Psoas muscle (tissue), 8 donors: ENCODE results near the gene MCOLN1. TPM values are rescaled to one million over a fixed set of nuclear protein-coding genes. Genes with fewer than 3 reads are reported as not detected.
"Not testable (repeated sequence)": the region's sequence is repeated elsewhere in the genome, so short reads cannot be mapped to it uniquely, and the experiment has no call there.

Experiments used
- ATAC-seq, 4 donors: fragments of 200-7000 bp; cut with Tn5 transposase; one replicate each; pipeline ENCODE4 v1.9.1; 2020; ENCODE audit warnings: moderate library complexity in 3 of 4, mild to moderate bottlenecking in 2 of 4
- DNase-seq, 2 donors: peaks; one replicate each; pipeline ENCODE4 v3.0.0-alpha.2; 2020
- H3K27ac ChIP-seq: fragments of 200-600 bp; one replicate; pipeline ENCODE4 v1.8.0; 2022
- H3K27me3 ChIP-seq, 3 donors: fragments of 200-600 bp in 1 of 3; one replicate each; pipeline versions ENCODE4 v1.6.1 to v1.8.0; 2013 to 2022; ENCODE audit warnings: low read length in 2 of 3, mild to moderate bottlenecking in 2 of 3, moderate library complexity in 1 of 3; ENCODE audit not compliant: insufficient read depth in 3 of 3
- H3K36me3 ChIP-seq, 2 donors: fragments of 200-600 bp in 1 of 2; one replicate each; pipeline versions ENCODE4 v1.6.1 to v1.8.0; 2013 to 2022; ENCODE audit warnings: low read depth in 1 of 2, mild to moderate bottlenecking in 1 of 2, moderate library complexity in 1 of 2; ENCODE audit not compliant: insufficient read depth in 1 of 2
- H3K4me1 ChIP-seq: fragments of 200-600 bp; one replicate; pipeline ENCODE4 v1.8.0; 2022
- H3K4me3 ChIP-seq: fragments of 200-600 bp; one replicate; pipeline ENCODE4 v1.8.0; 2022; ENCODE audit warnings: mild to moderate bottlenecking
- H3K9me3 ChIP-seq: fragments of 200-600 bp; one replicate; pipeline ENCODE4 v1.8.0; 2022
- CTCF ChIP-seq: fragments of 200-600 bp; IDR thresholded peaks from one replicate; pipeline ENCODE4 v1.8.0; 2022; ENCODE audit warnings: antibody characterized with exemption
- WGBS, 3 donors: extraction: QIAGEN DNeasy Blood & Tissue Kit; methylation state at CpG; one replicate each; pipeline versions ENCODE4 v1.1.6 to v1.1.7; 2013; 5-methylcytosine and 5-hydroxymethylcytosine counted together
- intact Hi-C, 2 donors: fragments of 100-400 bp; cut with DNase I; formaldehyde crosslinking; loops; one replicate each; pipeline versions ENCODE4 v1.11.0 to v1.14.2; 2022
- polyA plus RNA-seq, 3 donors: library from polyadenylated mRNA; stranded (reverse); fragments of 200-250 nt; gene quantifications; one replicate each; pipeline ENCODE4 v1.2.3, GENCODE V29; 2013
- total RNA-seq, 4 donors: library from RNA; stranded (reverse); fragmentation: NEBNext Ultra II Directional in 2 of 4; extraction: Animal tissue kit (Norgen Biotek cat#: 25700) in 2 of 4; gene quantifications; one replicate each; pipeline versions ENCODE4 v1.2.1 to v1.2.4, GENCODE V29; 2021 to 2023
- donor health status: healthy with polysubstance abuse.
- donor health status: DM: no; HTN: no; CAD: no; lungs with moderate emphysema.
- donor health status: Bipolar disorder and iron deficiency.
- donor health status: healthy.
- donor health status: DM: yes; HTN: yes; CAD: no.
- donor health status: DM: no; HTN: no; CAD: no.
- donor health status: DM: no; HTN: no; CAD: no.
- donor health status: DM: yes; HTN: yes; CAD: no.

Gene MCOLN1
- total and polyA plus RNA-seq, 7 donors: 15.4 to 28.6 (median 17.8) TPM

- TF ChIP-seq CTCF: no peak
- intact Hi-C loops: no loop called here
- Histone ChIP-seq H3K4me1 (no peaks in the 10 kb centered on the region), H3K27me3 (peaks cover 0 to 4% (median 3%) of the 10 kb centered on the region in 3 donors), H3K27ac (no peak overlapping the region), H3K36me3 (no peaks in the 10 kb centered on the region), H3K9me3 (no peaks in the 10 kb centered on the region), H3K4me3 (no peak overlapping the region)
- WGBS, 3 donors: 62 to 68% (median 64%) methylated on average over 9 of the region's 9 CpGs
- ATAC-seq: no peak
- no peak for DNase-seq
Measured at GRCh38 chr19:7575434-7576040, 53.1 kb downstream of the MCOLN1 start.

GRCh38 chr19:7577422-7577821 lies 55.0 kb downstream of the MCOLN1 start:
- H3K36me3 ChIP-seq, H3K27ac ChIP-seq, DNase-seq, ATAC-seq, H3K4me1 ChIP-seq, H3K9me3 ChIP-seq, intact Hi-C loops, H3K4me3 ChIP-seq, H3K27me3 ChIP-seq: not testable (repeated sequence)
- WGBS, 3 donors: 91 to 98% (median 95%) methylated on average over 1 of the region's 1 CpG

GRCh38 chr19:7578127-7578526 lies 55.7 kb downstream of the MCOLN1 start:
- Histone ChIP-seq H3K4me3 (no peak overlapping the region), H3K27me3 (peaks cover 0 to 4% (median 3%) of the 10 kb centered on the region in 3 donors), H3K4me1 (no peaks in the 10 kb centered on the region), H3K9me3 (no peaks in the 10 kb centered on the region), H3K36me3 (no peaks in the 10 kb centered on the region), H3K27ac (no peak overlapping the region)
- ATAC-seq (no peak), DNase-seq (no peak)
- no peak for TF ChIP-seq CTCF
- 53 to 57% (median 57%) methylated on average over 6 of the region's 6 CpGs for WGBS, 3 donors
- intact Hi-C loops: no loop called here

- no peak for ATAC-seq
- DNase-seq: no peak
- 58 to 74% (median 72%) methylated on average over 6 of the region's 6 CpGs for WGBS, 3 donors
- no peak overlapping the region for H3K4me3 ChIP-seq
- TF ChIP-seq CTCF: no peak
- no peak overlapping the region for H3K27ac ChIP-seq
- no peaks in the 10 kb centered on the region for H3K9me3 ChIP-seq
- H3K4me1 ChIP-seq: no peaks in the 10 kb centered on the region
- H3K27me3 ChIP-seq: peaks cover 0 to 4% (median 3%) of the 10 kb centered on the region in 3 donors
- intact Hi-C loops: no loop called here
- no peaks in the 10 kb centered on the region for H3K36me3 ChIP-seq
Measured at GRCh38 chr19:7579182-7579581, 56.8 kb downstream of the MCOLN1 start.

GRCh38 chr19:7582446-7582845 lies 60.0 kb downstream of the MCOLN1 start:
- Histone ChIP-seq H3K4me1 (no peaks in the 10 kb centered on the region), H3K9me3 (no peaks in the 10 kb centered on the region), H3K4me3 (no peak overlapping the region), H3K36me3 (no peaks in the 10 kb centered on the region), H3K27me3 (peaks cover 0 to 4% (median 0%) of the 10 kb centered on the region in 3 donors), H3K27ac (no peak overlapping the region)
- intact Hi-C loops: no loop called here
- DNase-seq (no peak), ATAC-seq (no peak)
- TF ChIP-seq CTCF: no peak
- WGBS, 3 donors: 48 to 57% (median 56%) methylated on average over 11 of the region's 11 CpGs

Other genes with a start within 250 kb of the MCOLN1 start
- 10 to 100 TPM; 48.5 to 95.1 (median 66.3) TPM for gene INSR, start 228.2 kb upstream of the MCOLN1 start, total RNA-seq
- gene INSR, start 228.2 kb upstream of the MCOLN1 start, polyA plus RNA-seq: 10 to 100 TPM in 2 of 3 donors, 1 to 10 TPM in 1; 3.7 to 13.7 (median 11.4) TPM
- 1 to 10 TPM; 6.0 to 8.3 (median 6.9) TPM for gene ARHGEF18, start 173.7 kb upstream of the MCOLN1 start, total RNA-seq
- gene ARHGEF18, start 173.7 kb upstream of the MCOLN1 start, polyA plus RNA-seq: 10 to 100 TPM in 1 of 3 donors, 1 to 10 TPM in 2; 3.5 to 12.2 (median 5.3) TPM
- 1 to 10 TPM; 1.1 to 1.4 (median 1.2) TPM for gene PEX11G, start 33.6 kb upstream of the MCOLN1 start, total RNA-seq
- gene PEX11G, start 33.6 kb upstream of the MCOLN1 start, polyA plus RNA-seq: 1 to 10 TPM; 1.0 to 1.1 (median 1.1) TPM
- gene ZNF358, start 6.5 kb upstream of the MCOLN1 start, total RNA-seq: 100 to 1,000 TPM in 1 of 4 donors, 10 to 100 TPM in 3; 80.4 to 109 (median 90.1) TPM
- 100 to 1,000 TPM in 1 of 3 donors, 10 to 100 TPM in 2; 38.1 to 110 (median 88.9) TPM for gene ZNF358, start 6.5 kb upstream of the MCOLN1 start, polyA plus RNA-seq
- 10 to 100 TPM; 53.3 to 72.8 (median 62.7) TPM for gene PNPLA6, start 13.1 kb downstream of the MCOLN1 start, total RNA-seq
- 10 to 100 TPM; 31.8 to 63.8 (median 34.6) TPM for gene PNPLA6, start 13.1 kb downstream of the MCOLN1 start, polyA plus RNA-seq
- gene CAMSAP3, start 73.2 kb downstream of the MCOLN1 start, total RNA-seq: under 1 TPM in 2 of 4 donors, not detected in 2; 0.14 to 0.15 TPM
- under 1 TPM in 2 of 3 donors, not detected in 1; 0.03 to 0.04 TPM for gene CAMSAP3, start 73.2 kb downstream of the MCOLN1 start, polyA plus RNA-seq
- 10 to 100 TPM; 19.2 to 36.3 (median 26.6) TPM for gene XAB2, start 106.9 kb downstream of the MCOLN1 start, total RNA-seq
- gene XAB2, start 106.9 kb downstream of the MCOLN1 start, polyA plus RNA-seq: 10 to 100 TPM; 23.5 to 29.7 (median 24.1) TPM
- gene PET100, start 107.2 kb downstream of the MCOLN1 start, total RNA-seq: 100 to 1,000 TPM in 2 of 4 donors, 10 to 100 TPM in 2; 88.9 to 112 (median 101) TPM
- 10 to 100 TPM; 49.6 to 93.1 (median 49.7) TPM for gene PET100, start 107.2 kb downstream of the MCOLN1 start, polyA plus RNA-seq
- gene PCP2, start 111.1 kb downstream of the MCOLN1 start, total RNA-seq: not detected
- under 1 TPM in 1 of 3 donors, not detected in 2; 0.20 TPM for gene PCP2, start 111.1 kb downstream of the MCOLN1 start, polyA plus RNA-seq
- 1 to 10 TPM; 2.7 to 4.5 (median 3.6) TPM for gene STXBP2, start 114.5 kb downstream of the MCOLN1 start, total RNA-seq
- gene STXBP2, start 114.5 kb downstream of the MCOLN1 start, polyA plus RNA-seq: 1 to 10 TPM in 2 of 3 donors, under 1 TPM in 1; 0.55 to 2.4 (median 1.7) TPM
- gene RETN, start 146.4 kb downstream of the MCOLN1 start, total RNA-seq: under 1 TPM in 2 of 4 donors, not detected in 2; 0.48 to 0.57 TPM
- 1 to 10 TPM in 2 of 3 donors, under 1 TPM in 1; 0.46 to 4.7 (median 2.1) TPM for gene RETN, start 146.4 kb downstream of the MCOLN1 start, polyA plus RNA-seq
- gene MCEMP1, start 154.5 kb downstream of the MCOLN1 start, total RNA-seq: under 1 TPM; 0.18 to 0.54 (median 0.28) TPM
- under 1 TPM in 2 of 3 donors, not detected in 1; 0.21 to 0.35 TPM for gene MCEMP1, start 154.5 kb downstream of the MCOLN1 start, polyA plus RNA-seq
- 100 to 1,000 TPM in 3 of 4 donors, 10 to 100 TPM in 1; 83.4 to 164 (median 104) TPM for gene TRAPPC5, start 158.2 kb downstream of the MCOLN1 start, total RNA-seq
- gene TRAPPC5, start 158.2 kb downstream of the MCOLN1 start, polyA plus RNA-seq: 100 to 1,000 TPM in 1 of 3 donors, 10 to 100 TPM in 2; 40.6 to 125 (median 66.8) TPM
- under 1 TPM in 2 of 4 donors, not detected in 2; 0.34 to 0.54 TPM for gene FCER2, start 179.5 kb downstream of the MCOLN1 start, total RNA-seq
- gene FCER2, start 179.5 kb downstream of the MCOLN1 start, polyA plus RNA-seq: under 1 TPM in 2 of 3 donors, not detected in 1; 0.06 to 0.10 TPM
- under 1 TPM in 3 of 4 donors, not detected in 1; 0.38 to 0.69 (median 0.50) TPM for gene CLEC4G, start 209.5 kb downstream of the MCOLN1 start, total RNA-seq
- gene CLEC4G, start 209.5 kb downstream of the MCOLN1 start, polyA plus RNA-seq: under 1 TPM in 2 of 3 donors, not detected in 1; 0.08 to 0.14 TPM
- gene CD209, start 224.9 kb downstream of the MCOLN1 start, total RNA-seq: 10 to 100 TPM in 1 of 4 donors, 1 to 10 TPM in 3; 2.7 to 13.8 (median 3.0) TPM
- under 1 TPM; 0.11 to 0.42 (median 0.30) TPM for gene CD209, start 224.9 kb downstream of the MCOLN1 start, polyA plus RNA-seq
- not detected for gene CLEC4M, start 240.6 kb downstream of the MCOLN1 start, total RNA-seq
- gene CLEC4M, start 240.6 kb downstream of the MCOLN1 start, polyA plus RNA-seq: not detected